ENCODE results near the gene EFCAB8. TPM values are rescaled to one million over a fixed set of nuclear protein-coding genes. Genes with fewer than 3 reads are reported as not detected.

EFCAB8 gene
- total RNA-seq, 1 donor from 2014 or later = 0.20 TPM

DNA sequence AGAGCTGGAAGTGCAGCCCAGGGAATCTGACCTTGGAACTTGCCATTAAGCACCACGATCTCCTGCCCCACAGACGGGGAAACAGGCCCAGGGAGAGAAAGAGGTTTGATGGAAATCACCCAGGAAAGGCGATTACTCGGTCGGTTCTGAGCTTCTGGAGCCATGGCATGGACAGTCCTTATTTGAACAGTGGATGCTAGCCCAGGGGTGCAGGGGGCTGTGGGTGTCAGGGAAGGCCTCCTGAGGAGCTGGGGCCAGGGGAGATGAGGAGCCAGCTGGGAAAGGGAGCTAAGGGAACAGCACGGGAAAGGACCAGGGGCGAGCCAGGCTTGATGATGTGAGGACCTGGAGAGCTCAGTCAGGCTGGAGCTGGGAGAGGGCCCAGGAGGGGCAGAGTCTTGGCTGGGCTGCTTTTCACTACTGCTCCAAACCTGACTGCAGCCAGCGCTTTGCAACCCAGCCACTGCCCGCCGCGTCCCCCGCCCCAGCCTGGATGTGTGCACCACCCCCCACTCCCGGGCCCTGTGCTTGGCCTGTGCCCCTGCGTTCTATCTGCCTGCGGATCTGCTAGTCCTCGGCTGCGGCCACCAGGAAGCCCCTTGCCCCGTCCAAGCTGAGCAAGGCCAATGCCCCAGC lies 127.7 kb downstream of the EFCAB8 start:
- DNase-seq (ENCODE audit: low spot score) = no peak

DNA sequence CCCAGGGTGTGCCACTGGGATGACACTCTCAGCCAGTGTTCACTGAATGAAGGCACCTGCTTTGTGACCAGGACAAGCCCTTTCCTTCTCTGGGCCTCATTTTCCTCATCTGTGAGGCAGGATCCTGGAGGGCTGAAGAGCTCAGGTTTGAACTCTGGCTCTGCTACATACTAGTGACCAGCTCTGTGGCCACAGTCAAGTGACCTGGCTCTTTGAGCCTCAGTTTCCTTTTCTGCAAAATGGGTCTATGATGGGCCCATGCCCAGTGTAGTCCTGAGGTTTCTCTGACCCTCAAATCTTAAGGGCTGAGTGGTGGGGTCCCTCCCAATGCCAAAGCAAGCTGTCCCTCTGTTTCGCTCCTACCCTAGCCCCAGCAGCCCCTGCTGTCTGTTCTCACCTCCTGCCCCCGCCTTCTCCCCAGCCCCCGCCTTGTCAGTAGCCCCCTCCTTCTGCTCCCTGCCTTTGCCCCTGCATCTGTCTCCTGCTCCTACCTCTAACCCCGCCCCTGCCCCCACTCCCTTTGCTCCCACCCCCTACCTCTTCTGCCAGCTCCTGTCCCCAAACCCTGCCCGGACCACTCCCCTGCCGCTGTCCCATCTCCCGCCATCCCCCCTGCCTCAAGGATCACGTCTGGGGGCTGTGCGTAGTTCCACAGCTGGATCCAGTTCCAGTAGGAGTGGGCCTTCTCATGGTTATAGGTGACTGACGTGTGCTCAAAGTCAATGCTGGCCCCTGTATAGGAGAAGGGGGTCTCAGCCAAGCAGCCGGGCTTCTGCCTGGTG lies 128.5 kb downstream of the EFCAB8 start:
- no peak for DNase-seq (ENCODE audit: low spot score)

DNA sequence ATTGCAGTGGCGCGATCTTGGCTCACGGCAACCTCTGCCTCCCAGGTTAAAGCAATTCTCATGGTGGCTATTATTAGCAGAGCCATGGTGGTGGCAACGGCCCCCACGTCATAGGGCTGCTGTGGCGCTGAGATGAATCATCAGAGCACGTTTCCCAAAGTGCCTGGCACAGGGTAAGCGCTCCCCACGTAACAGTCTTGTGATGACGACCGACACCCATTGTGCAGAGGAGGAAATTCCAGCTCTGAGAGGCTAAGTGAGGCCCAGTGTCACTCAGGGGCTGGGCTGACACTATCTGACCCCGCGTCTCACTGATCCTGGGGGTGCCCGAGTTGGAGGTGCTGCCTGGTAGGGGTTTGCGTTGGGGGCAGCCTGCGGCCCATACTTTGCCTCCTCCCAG lies 129.3 kb downstream of the EFCAB8 start:
- no peak for DNase-seq (ENCODE audit: low spot score)

DNA sequence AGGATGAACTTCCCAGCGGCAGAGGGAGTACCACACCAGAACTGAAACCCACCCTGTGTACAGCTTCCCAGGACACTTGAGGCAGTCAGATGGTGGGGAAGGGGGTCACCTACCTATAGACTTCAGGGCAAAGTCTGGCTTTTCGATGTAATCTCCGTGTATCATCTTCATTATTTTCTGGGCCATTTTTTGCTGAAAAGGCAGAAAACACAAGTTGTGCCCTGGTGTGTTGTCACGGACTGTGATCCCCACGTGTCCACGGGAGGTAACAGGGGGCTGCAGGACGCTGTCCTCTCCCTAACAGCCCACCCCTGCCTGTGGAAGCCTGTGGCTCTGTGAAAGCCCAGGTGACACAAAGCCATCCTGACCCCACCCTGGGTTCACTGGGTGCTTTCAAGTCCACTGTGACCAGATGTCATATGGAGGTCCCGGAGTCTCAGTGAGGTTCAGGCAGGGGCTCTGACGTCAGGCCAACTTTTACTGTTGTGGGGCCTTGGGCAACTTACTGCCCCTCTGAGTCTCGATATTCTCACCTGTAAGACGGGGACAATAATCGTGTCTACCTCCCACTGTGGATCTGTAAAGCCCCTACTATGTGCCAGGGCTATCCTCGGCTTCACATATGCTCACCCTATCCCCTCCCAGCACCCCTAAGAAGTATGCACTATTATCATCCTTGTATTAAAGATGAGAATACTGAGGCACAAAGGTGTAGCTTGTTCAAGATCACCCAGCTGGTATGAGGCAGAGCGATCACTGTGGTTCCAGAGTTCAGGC lies 131.0 kb downstream of the EFCAB8 start:
- no peak for DNase-seq (ENCODE audit: low spot score)

DNA sequence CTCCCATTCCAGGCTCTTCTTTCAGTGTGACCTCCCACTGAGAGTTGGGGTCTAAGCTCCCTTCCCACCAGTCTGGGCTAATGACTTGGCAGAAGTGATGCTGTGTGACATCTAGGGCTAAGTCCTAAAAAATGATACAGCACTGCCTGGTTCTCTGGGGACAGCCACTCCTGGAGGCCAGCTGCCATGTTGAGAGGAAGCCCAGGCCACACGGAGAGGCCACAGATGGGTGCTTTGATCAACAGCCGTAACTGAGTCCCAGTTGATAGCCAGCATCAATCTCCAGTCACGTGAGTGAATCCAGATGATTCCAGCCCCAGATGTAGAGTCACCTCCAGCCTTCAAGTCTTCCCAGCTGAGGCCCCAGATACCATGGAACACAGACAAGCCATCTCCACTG lies 131.7 kb downstream of the EFCAB8 start:
- DNase-seq (ENCODE audit: low spot score) = no peak

DNA sequence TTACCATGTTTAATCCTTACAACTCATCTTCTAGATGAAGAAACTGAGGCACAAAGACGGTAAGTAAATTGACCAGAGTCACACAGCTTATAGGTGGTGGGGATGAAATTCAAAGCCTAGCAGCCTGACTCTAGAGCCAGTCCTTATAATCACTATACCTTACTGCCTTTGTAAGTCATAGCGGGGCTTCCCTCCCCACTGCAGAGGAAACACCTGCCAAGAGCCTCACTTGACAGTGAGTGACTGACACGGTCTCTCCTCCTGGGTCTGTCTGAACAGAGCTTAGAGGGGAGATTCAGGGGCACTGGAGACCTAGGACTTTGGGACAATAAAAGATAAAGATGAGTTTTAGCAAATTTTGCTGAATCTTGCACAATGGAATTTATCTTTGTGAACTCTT lies 132.7 kb downstream of the EFCAB8 start:
- no peak for DNase-seq (ENCODE audit: low spot score)

DNA sequence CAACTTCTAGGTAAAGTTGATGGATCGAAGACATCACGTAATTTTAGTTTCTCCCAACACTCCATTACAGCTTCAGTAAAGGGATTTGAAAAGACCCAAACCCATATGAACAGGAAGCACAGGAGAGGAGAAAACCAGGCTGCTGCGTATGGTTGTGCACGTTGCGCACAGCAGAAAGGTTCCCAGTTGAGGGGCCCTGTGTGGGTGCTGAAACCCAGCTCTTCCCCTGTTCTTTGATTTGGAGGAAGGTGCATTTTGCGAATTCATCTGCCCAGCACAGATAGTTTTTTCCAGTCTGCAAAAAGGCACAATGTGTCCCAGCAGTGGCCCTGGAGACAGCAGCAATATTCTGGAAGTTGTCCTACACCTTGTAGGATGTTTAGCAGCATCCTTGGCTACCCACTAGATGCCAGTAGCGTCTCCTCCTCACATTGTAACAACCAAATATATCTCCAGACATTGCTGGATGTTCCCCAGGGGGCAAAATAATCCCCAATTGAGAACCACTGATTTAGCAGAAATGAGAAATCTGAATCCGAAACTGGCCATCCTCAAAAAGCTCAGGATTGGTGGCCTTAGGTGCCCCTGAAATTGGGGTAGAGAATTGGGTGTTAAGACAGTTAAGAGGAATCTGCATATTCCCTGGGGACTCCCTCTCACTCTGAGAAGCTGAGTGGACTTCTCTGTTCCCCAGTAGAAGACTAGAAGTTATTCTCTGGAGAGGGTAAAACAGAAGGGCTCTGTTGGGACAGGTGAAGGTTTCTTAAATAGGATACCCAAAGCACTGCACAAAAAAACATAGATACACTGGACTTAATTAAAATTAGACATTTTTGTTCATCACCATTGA lies 133.3 kb downstream of the EFCAB8 start:
- no peak for DNase-seq (ENCODE audit: low spot score)

DNA sequence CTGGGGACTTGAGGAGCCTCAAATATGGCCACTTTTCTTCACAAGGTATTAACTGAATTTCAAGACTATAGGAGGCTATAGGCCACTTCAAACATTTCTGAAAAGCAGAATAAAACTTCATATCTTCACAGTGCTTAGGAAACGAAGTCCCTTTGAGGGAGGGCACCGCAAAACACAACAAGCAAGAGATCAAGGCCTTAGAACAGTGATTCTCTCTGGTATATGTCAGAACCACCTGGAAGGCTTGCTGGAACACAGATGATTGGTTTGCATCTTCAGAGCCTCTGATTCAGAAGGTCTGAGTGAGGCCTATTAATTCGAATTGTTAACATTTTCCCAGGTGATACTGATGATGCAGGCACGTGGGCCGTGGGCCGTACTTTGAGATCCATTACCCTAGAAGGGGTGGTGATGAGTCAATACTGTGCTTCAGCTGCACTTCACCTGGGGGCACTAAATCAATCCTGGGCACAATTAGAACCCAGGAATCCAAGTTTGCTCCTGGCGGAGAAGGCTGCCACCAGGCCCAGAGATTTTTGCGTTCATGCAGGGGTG lies 134.8 kb downstream of the EFCAB8 start:
- DNase-seq (ENCODE audit: low spot score) = no peak

DNA sequence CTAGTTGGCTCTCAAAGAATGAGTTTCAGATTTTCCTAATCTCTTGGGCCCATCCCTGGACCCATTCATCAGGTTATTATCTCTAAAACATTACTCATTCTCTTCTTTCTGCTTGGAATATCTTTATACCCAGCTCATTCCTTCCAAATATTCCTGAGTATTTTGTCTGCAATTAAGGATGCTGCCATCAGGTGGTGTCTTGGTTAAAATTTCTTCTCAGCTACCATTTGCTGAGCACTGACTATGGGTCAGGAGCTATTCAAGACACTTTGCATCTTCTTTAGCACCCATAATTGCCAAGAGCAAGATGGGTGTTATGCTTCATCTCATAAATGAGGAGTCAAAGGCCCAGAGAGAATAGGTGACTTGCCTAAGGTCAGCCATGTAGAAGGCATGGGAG lies 137.1 kb downstream of the EFCAB8 start:
- DNase-seq (ENCODE audit: low spot score) = no peak

DNA sequence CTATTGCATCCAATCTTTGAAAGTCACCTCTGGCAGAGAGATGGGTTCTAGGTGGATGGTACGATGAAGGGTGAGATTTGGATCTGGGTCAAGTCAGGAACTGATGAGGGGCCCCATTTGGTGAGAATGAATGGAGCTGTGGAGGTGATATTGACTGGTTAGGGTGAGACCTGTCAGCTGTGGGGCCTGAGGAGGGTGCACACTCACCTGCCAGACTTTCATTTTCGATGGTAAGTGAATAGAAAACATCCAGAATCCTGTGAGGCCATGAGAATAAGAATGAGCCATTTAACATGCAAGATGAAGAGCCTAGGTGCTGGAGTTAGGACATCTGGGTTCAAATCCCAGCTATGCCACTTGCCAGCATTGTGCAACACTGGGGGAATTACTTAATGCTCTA lies 138.7 kb downstream of the EFCAB8 start:
- DNase-seq (ENCODE audit: low spot score) = no peak

DNA sequence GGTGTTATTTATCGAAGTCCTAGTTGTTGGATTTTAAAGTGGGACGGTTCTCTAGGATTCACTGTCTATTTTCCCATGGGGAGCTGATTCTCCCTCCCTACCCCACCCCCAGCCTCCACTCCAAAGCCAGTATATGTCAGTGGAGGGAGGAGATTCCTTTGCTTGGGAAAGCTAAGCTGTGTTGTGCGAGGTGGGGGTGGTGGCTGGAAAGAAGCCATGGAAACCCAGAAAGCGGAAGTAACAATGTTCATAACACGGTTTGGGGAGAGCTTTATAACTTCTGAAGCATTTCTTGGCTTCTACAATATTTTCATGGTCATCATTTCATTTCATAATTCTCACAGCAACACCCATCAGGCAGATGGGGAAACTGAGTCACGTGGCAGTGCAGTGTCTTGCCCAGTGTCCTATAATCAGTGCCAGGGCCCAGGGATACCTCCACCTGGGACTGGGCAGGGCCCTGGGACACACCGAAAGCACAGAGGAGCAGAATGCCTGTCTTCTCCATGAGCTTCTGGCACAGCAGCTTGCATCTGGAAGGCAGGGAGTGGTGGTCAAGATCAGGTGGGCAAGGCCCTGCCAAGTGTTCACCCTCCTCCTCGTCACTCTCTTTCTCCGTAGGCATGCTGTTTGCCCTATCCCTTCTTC lies 141.0 kb downstream of the EFCAB8 start:
- DNase-seq (ENCODE audit: low spot score) = no peak

DNA sequence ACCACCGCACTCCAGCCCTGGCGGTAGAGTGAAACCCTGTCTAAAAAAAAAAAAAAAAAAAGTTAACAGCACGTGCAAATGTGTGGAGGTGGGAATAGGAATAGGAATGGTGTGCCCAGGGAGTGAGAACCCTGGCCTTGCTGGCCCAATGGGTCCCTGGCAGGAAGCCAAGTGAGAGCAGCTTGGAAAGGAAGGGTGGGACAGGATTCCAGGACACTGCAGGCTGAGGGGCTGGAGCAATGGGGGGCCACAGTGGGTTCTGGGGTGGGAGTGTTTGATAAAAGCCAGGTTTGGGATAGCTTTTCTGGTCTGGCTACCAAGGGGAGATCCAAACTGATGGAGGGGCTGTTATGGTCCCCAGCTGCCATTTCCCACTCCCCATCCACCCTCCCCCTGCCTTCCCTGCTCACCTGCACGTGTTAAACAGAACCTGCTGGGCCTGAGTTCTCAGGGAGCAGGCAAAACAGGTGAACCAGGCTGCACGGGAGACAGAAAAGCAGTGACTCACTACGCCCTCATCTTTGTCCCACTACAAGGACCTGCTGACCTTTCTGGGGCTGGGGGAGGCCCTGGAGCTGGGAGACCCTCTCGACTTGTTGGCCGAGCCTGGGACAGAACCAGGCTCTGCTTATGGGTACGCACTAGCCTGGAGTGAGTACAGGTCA lies 142.2 kb downstream of the EFCAB8 start:
- DNase-seq (ENCODE audit: low spot score) = no peak

DNA sequence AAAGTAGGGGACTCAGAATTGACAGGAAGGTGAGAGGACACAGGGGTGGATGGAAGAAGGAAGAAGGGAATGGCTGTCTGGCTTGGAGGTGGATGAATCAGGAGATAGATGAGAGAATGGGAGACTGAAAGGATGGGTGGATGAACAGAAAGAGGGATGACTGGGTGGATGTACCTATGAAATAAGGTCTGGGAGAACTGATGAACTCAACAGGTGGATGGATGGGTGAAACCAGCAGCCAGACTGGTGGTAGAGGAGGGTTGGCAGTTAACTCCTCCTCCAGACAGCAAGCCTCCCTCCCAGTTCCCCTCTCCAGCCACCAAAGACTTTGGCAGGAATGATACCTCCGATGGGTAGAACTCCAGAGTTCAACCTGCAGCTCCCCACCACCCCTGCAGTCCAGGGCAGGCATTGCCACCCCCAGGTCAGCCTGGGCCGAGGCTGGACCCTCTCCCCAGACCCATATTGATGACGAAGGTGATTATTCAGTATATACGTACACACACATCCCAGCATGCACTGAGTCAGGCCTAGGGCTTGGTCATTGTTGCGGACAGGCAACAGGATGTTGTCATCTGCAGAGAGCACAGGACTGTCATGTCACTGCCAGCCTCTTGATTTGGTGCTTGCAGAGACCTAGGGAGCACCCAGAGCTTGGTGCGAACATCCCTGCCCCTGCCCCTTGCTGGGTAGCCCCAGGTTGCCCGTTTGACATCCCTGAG lies 143.5 kb downstream of the EFCAB8 start:
- no peak for DNase-seq (ENCODE audit: low spot score)

DNA sequence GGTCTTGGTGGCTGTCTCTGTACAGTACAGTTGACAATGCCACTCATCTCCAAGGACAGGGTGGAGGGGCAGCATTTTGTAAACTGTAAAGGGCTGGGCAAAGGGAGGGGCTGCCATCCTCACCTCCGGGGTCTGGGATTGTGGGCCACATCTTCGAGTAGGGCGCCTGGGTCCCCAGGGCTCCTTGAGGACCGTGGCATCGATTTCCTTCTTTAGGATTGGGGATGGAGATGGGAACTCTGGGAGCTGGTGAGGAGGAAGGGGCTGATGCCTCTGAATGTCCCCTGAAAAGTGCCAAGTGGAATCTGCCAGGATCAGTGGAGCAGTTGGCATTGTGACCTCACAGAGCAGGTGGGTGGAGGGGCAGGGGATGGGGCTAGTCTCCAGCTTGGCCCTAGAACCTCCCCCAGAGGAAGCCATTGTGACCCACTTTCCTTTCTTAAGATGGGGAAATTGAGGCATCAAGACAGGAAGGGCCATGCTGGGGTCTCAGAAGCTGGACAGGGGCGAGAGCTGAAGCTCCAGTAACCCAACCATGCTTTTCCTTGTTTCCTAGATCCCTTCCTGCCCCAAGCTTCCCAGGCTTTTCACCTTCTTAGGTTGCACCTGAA lies 145.5 kb downstream of the EFCAB8 start, which contains the start of gene SUN5:
Gene SUN5, minus strand, starts transcription at position 293 of the 611 bp plus-strand sequence. Its CDS starts 93 bp downstream, at position 200.
- no peak for DNase-seq (ENCODE audit: low spot score)

DNA sequence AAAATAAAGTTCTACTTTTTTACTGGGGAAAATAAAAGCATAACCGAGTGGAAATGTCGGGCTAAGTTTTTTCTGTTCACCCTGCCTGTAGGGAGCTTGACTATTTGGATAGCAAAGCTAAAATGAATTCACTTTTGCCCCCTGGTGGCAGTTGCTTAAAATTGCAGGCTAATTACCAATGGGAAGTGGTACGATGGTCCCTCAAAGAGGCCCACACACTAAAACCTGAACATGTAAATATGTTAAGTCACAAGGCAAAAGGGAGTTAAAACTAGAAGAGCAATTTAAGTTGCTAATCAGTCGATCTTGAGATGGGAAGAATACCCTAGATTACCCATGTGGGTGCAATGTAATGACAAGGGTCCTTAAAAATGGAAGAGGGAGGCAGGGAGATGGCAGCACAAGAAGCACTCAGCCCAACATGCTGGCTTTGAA lies 146.4 kb downstream of the EFCAB8 start:
- no peak for DNase-seq (ENCODE audit: low spot score)

DNA sequence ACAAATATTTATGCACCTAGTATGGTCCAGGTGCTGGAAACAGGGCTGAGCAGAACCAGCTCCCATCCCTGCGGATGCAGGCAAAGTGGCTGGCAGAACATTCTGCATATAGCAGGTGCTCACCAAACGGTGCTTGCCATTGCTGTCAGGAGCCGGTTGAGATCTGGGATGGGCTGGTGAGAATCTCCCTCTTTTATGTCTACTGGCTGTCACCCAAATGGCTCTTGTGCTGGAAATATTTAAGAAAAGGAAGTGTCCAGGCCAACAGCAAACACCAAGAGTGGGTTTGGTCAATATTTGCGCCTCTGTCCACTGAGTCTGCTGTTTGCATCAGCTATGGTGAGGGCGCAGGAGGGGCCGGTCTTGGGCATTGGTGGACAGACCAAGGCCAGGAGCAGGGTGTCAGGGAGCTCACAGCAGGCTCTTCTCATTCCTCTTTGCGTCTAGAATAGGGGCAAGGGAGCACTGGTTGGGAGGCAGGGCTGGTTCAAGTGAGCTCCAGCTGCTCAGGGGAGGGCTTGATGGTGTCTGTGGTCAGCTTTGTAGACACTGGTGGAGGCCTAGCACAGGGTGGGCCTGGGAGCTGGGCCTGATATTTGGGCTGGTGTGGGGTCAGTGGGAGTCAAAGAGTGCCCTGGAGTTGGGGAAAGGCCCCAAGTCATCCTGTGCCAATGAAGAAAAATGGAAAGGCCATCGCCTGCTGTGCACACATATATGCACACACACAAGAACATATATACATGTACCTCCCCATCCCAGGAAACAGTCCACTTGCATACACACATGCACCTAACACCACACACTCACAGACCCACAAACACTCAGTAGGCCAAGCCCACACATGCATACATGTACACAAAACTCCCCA lies 147.4 kb downstream of the EFCAB8 start:
- no peak for DNase-seq (ENCODE audit: low spot score)

DNA sequence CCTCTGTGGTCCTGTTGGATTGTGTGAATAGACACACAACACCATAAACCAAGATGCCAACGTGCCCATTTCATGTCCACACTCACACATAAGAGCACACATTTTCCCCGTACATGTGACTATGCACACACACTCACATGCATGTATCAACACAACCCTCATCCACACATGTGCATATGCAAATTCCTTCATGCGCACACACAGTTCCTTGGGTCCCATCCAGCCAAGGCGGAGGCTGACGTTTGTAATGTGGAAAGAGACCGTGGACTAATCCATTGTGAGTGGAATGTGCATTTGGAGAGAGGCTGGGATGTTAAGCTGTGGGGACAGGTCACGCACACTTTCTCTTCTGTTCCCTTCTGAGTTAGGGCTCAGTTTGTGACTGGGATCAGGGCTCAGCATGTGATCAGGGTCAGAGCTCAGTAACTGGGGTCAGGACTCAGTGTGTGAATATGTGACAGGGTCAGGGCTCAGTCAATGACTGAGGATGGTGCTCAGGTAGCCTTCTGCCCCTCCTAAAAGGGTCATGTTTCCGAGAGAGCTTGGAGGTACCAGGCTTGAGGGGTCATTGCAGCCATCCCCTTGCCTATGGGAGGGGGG lies 148.2 kb downstream of the EFCAB8 start:
- no peak for DNase-seq (ENCODE audit: low spot score)

All from mucosa of gallbladder (tissue), 1 donor.